ENCODE data around the gene SPTBN2. TPM values are rescaled to one million over a fixed set of nuclear protein-coding genes. Genes with fewer than 3 reads are reported as not detected.

The SPTBN2 gene
- total RNA-seq, 1 experiment from 2014 or later: 28.5 TPM

DNA sequence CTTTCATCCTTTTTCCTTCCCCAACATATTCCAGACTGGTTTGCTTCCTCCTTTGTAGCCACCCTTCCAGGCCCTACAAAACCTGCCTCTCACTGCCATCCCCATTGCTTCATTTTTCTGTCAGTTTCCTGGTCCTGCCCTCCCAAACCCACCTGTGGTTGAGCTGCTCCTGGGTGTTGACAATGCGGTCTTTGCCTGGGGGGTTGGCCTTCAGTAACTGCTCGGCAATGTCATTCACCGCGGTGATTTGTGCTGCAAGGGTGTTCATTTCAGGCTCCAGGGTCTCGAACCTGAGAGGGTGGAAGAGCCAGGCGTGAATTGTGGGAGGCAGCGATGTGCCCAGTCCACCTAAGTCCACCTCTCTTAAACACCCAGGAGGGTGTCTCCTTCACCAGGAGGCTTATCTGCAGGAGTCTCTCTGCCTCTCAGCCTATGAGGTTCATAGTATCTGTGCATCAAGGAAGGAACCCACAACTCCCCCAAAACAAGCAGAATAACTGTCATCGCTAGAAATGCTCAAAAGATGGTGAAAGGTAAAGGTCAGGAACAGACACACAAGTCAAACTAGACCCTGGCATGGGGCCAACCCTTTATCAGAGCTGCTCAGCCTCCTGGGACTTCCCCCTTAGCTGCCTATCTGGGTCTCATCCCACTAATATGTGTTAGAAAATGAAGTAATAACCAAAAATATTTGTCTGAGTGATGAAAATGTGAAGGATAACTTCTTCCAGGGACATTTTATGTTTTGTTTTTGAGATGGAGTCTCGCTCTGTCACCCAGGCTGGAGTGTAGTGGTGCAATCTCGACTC is 27.4 kb downstream of the SPTBN2 start:
- no peak for DNase-seq (ENCODE audit: low read depth)

GRCh38 chr11:66700742-66701141 is 28.3 kb downstream of the SPTBN2 start:
- DNase-seq (ENCODE audit: low read depth): no peak

DNA sequence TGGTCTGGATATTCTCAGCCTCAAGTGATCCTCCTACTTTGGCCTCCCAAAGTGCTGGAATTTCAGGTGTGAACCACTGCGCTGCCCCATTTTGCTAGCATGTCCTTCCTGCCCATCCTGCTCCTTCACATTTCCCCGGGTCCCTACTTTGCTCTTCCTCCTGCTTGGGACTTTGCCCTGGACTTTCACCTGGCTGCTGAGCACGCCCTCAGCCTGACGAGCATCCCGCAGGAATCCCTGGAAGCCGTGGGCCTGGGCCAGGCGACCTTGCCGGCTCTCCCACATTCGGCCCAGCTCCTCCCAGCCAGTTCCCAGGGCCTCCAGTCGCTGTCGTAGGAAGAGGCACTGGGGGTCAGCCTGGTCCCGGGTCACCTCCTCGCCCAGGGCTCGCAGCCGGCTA is 28.7 kb downstream of the SPTBN2 start:
- DNase-seq (ENCODE audit: low read depth): no peak

- DNase-seq (ENCODE audit: low read depth): no peak
Observed at GRCh38 chr11:66698491-66698890, 30.5 kb downstream of the SPTBN2 start.

DNA sequence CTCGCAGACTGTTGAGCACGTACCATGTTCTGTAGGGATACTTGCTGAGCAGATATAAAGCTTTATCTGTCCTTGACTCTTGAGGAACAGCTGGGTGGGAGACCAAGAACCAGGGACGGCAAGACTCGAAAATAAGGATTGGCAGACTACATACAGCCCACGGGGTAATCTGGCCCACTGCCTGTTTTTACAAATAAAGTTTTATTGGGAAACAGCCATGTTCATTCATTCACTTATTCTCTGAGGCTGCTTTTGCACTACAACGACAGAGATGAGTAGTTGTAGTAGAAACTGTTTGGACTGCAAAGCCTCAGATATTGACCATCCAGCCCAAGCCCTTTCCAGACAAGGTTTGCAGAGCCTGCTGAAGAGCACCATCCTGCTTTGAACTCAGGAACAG is 31.0 kb downstream of the SPTBN2 start:
- no peak for DNase-seq (ENCODE audit: low read depth)

DNA sequence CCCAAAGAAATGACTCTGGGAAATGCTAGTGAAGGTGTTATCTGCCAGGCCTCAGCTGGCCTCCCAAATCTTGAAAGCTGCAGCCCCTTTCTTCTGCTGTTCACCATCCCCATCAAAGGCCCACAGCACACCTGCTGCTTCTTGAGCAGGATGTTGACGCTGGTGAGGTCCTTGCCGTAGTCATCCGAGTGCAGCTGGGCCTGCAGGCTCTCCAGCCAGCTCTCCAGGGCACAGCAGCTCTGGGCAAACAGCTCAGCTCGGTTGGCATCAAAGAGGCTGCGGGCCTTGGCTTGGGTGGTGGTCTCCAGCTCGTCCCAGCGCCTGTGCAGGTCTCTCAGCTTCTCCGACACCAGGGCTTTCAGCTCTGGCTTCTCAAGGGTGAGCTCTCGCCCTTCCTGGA is 32.9 kb downstream of the SPTBN2 start:
- DNase-seq (ENCODE audit: low read depth): no peak

GRCh38 chr11:66694732-66695207 is 34.2 kb downstream of the SPTBN2 start:
- peak; percentile 92 for DNase-seq (ENCODE audit: low read depth)

DNA sequence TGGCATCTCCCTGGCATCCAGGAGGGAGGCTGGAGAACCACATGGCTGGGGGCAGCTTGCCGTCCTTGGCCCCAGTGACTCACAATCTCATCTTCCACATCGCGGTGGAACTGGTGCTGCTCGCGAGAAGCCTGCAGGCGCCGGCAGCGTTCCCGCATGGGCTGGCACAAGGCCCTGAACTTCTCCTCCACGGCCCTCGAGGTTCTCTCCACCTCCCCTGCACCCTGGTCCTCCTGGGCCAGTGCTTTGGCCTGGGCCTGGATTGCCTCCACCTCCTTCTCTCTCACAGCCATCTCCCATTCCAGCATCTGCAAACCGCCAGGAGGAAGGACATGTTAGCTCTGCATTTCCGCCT is 35.0 kb downstream of the SPTBN2 start:
- no peak for DNase-seq (ENCODE audit: low read depth)

- DNase-seq (ENCODE audit: low read depth): no peak
Observed at GRCh38 chr11:66693356-66694055, 35.5 kb downstream of the SPTBN2 start.

- no peak for DNase-seq (ENCODE audit: low read depth)
Observed at GRCh38 chr11:66692871-66693331, 36.1 kb downstream of the SPTBN2 start.

DNA sequence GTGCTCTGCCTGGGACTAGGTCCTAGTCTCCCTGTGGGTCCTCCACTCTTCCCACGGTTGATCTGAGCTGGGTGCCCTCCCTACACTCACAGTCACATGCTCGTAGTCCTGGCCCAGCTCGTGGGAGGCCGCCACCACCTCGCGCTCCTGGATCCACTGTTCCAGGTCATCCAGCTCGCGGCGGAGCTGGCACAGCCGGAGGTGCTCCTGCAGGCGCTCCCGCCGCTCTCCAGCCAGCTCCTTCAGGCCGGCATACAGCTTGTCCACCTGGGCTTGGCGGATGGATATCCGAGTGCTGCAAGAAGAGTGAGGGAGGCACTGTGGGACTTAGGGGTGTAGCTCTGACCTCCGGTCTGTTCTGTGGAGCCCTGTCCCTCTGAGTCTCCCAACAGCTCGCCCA is 36.6 kb downstream of the SPTBN2 start:
- no peak for DNase-seq (ENCODE audit: low read depth)

DNA sequence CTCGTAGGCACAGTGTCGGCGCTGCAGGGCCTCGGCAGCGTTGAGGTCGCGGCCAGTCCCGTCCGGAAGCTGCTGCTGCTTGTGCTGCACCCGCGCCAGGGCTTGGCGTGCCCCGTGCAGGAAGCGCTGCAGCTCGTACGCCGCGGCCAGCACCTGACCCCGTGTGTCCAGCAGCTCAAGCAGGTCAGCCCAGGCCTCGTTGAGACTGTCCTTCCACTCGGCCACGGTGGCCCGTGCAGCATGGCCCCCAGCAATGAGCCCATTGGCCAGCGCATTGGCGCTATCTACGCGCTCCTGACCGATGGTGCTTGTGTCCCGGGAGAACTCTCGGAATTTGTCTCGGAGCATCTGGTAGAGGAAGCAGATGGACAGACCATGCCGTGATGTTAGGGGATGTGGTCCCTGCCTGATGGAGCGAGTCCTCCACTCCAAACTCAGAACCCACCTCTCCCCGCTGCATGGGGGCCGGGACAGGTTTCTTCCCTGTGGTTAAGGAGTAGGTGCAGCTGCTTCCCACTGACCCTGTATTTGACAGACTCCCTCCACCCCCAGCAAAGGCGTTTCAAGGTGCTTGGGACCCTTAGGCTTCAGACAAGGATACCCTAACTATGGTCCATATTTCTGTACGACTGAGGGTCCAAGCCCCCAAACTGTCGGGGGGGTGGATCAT is 37.6 kb downstream of the SPTBN2 start:
- no peak for DNase-seq (ENCODE audit: low read depth)

DNA sequence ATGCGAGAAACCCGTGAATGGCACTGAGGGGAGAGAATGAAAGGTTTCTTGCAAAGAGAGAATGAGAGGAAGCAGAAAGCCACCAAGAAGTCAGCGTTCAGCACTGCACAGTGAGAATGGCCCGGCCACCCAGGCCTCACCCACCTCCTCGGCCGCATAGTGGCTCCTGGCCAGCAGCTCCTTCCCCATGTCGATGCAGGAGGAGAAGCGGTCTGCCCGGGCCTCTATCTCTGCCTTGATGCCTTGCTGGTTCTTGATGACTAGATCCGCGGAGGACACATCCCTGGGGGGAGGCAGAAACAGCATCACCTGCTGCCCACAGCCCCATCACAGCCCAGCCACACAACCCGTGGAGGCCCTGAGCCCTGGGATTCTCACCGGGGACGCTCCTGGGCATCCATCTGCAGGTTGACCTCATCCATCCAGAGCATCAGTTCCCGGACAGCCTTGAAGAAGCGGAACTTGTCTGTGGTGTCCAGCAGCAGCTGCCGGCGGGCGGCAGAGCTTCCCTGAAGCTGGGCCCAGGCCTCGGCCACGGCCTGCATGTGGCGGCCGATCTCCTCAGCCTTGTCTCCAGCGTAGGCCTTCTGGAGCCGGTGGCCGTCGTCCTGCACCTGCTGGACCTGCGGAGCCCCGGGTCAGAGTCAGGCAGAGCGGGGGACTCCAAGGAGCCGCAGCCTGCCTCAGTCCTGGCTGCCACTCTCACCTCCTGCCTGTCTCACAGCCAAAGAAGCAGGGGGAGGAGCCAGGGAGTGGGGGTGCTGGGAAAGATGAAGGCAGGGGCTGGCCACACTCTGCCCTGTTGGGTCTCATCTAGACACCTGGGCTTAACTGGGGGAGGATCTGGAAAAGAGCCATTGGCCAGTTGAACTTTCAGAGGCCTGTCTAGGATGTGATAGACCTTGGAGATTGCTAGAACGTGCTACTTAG is 39.1 kb downstream of the SPTBN2 start:
- DNase-seq (ENCODE audit: low read depth): no peak

- DNase-seq (ENCODE audit: low read depth): no peak
Observed at GRCh38 chr11:66688561-66689534, 40.2 kb downstream of the SPTBN2 start.

- no peak for DNase-seq (ENCODE audit: low read depth)
Observed at GRCh38 chr11:66687831-66688281, 41.2 kb downstream of the SPTBN2 start.

- DNase-seq (ENCODE audit: low read depth): no peak
Observed at GRCh38 chr11:66686801-66687750, 41.9 kb downstream of the SPTBN2 start.

DNA sequence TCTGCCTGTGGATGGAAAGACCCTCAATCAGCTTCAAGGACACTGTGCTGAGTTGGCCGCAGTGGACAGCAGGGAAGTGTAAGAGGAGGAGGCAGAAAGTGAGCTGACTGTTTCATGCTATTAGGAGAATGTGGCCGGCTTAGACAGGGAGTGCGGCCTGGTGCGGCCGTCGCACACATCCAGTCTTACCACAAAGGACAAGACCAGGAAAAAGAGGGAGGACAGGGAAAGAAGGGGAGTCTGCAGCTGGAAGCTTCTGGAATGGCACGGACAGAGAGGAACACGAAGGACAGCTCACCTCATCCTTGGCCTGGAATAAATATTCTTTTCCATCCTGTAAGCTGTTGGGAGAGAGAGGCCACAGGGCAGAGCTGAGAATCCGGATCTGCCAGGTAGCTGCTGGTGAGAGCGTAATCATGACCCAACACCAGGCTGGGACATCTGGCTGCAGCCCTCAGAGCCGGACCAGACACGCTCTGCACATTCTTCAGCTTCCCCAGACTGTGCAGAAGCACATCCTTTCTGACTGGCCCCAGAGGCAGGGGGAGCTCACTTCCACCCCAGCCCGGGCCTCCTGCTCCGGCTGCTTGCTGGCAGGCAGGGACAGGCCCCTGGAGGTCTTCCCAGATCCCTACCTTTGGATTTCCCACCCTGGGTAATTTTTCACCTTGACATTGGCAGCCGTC is 42.8 kb downstream of the SPTBN2 start:
- no peak for DNase-seq (ENCODE audit: low read depth)

Data from Daoy (cell line).